Right lobe of liver (tissue), 6 donors: Measurements from ENCODE around the gene INSRR. TPM values are rescaled to one million over a fixed set of nuclear protein-coding genes. Genes with fewer than 3 reads are reported as not detected.
A peak's percentile ranks its signal among the peaks of the same experiment; 100 is the strongest.

ENCODE experiments used
- ATAC-seq, 4 donors: fragments of 200-7000 bp; cut with Tn5 transposase; one replicate each; pipeline ENCODE4 v1.9.1; 2020; ENCODE audit warnings: mild to moderate bottlenecking in 4 of 4, moderate library complexity in 4 of 4
- DNase-seq, 3 donors: peaks; one replicate each; pipeline ENCODE4 v3.0.0-alpha.2; 2020
- H3K27ac ChIP-seq, 3 donors: fragments of 200-600 bp; one replicate each; pipeline ENCODE4 v1.8.0; 2022
- H3K27me3 ChIP-seq, 2 donors: fragments of 200-600 bp; one replicate each; pipeline ENCODE4 v1.8.0; 2022
- H3K36me3 ChIP-seq, 4 donors: fragments of 200-600 bp; sonication (generic) in 1 of 4; one replicate each; pipeline versions ENCODE4 v1.5.1 to v1.8.0; 2017 to 2022; ENCODE audit warnings: control low read depth in 1 of 4
- H3K4me1 ChIP-seq, 4 donors: fragments of 200-600 bp; sonication (generic) in 1 of 4; one replicate each; pipeline versions ENCODE4 v1.5.1 to v1.8.0; 2017 to 2022; ENCODE audit warnings: control low read depth in 1 of 4
- H3K4me3 ChIP-seq, 3 donors: fragments of 200-600 bp; one replicate each; pipeline ENCODE4 v1.8.0; 2022
- H3K9me3 ChIP-seq, 4 donors: fragments of 200-600 bp; sonication (generic) in 1 of 4; one replicate each; pipeline versions ENCODE4 v1.5.1 to v1.8.0; 2017 to 2022; ENCODE audit warnings: control low read depth in 1 of 4
- CTCF ChIP-seq, 4 donors: fragments of 200-600 bp in 3 of 4; fragments of 450-650 bp in 1 of 4; IDR thresholded peaks; one replicate each; pipeline versions ENCODE4 v1.5.1 to v1.8.0; 2016 to 2022; ENCODE audit warnings: antibody characterized with exemption in 4 of 4, mild to moderate bottlenecking in 2 of 4
- POLR2A ChIP-seq: fragments of 450-650 bp; IDR thresholded peaks from one replicate; pipeline ENCODE4 v1.6.1; 2017; ENCODE audit warnings: antibody characterized with exemption, mild to moderate bottlenecking
- WGBS: methylation state at CpG from one replicate; pipeline ENCODE4 v1.1.6; 2018; ENCODE audit warnings: low coverage, low lambda C conversion rate; ENCODE audit not compliant: insufficient coverage; ENCODE audit errors: missing lambda C conversion rate; 5-methylcytosine and 5-hydroxymethylcytosine counted together
- intact Hi-C, 2 donors: fragments of 100-400 bp; cut with DNase I; formaldehyde crosslinking; loops; one replicate each; pipeline versions ENCODE4 v1.11.2 to v1.14.1; 2022
- total RNA-seq, 6 experiments: library from RNA; depleted of rRNA in 2 of 6; stranded (reverse); fragments of >200 nt in 2 of 6; fragmentation: NEBNext Ultra II Directional in 3 of 6; extraction: Animal tissue kit (Norgen Biotek cat#: 25700) in 3 of 6; gene quantifications; one replicate each; pipeline versions ENCODE4 v1.1.0 to v1.2.4, GENCODE V29; 2016 to 2023
- donor health status: DM: no; HTN: yes; CAD: no.
- donor health status: DM: no; HTN: no; CAD: no.
- donor health status: DM: no; HTN: no; CAD: no.
- donor health status: DM: no; HTN: yes; CAD: no.
- donor health status: DM: no; HTN: yes; CAD: no.

INSRR gene
- total RNA-seq, 6 experiments from 2014 or later: not detected

- no peak for DNase-seq
- Histone ChIP-seq H3K4me1 (peaks cover 0 to 35% (median 0%) of the 10 kb centered on the region in 4 donors), H3K9me3 (no peaks in the 10 kb centered on the region), H3K36me3 (peaks cover 8 to 65% (median 37%) of the 10 kb centered on the region in 4 donors), H3K27ac (peak overlapping the region in 1 of 3 donors; percentile 64), H3K4me3 (no peak overlapping the region), H3K27me3 (no peaks in the 10 kb centered on the region)
- WGBS: 23% methylated on average over 7 of the region's 7 CpGs
- TF ChIP-seq CTCF (IDR thresholded peaks at IDR 0.05) (no peak), POLR2A (no peak)
- intact Hi-C loops: no loop called here
- ATAC-seq: peak in 3 of 4 donors; percentile 38 to 83 (median 70)
Measured at GRCh38 chr1:156795787-156796186, 63.1 kb downstream of the INSRR start.

- Histone ChIP-seq H3K4me3 (no peak overlapping the region), H3K36me3 (peaks cover 8 to 64% (median 33%) of the 10 kb centered on the region in 4 donors), H3K4me1 (peaks cover 0 to 31% (median 0%) of the 10 kb centered on the region in 4 donors), H3K27me3 (no peaks in the 10 kb centered on the region), H3K9me3 (no peaks in the 10 kb centered on the region), H3K27ac (peak overlapping the region in 1 of 3 donors; percentile 64)
- no peak for TF ChIP-seq POLR2A
- TF ChIP-seq CTCF (IDR thresholded peaks at IDR 0.05): no peak
- no peak for ATAC-seq
- DNase-seq: no peak
- 71% methylated on average over 1 of the region's 5 CpGs for WGBS
- intact Hi-C loops: no loop called here
Measured at GRCh38 chr1:156795374-156795733, 63.6 kb downstream of the INSRR start.

GRCh38 chr1:156794506-156795373, 64.2 kb downstream of the INSRR start:
- intact Hi-C loops: no loop called here

More at GRCh38 chr1:156794506-156795373, 64.2 kb downstream of the INSRR start:
- ATAC-seq (no peak), DNase-seq (no peak)
- Histone ChIP-seq H3K27ac (peak overlapping the region in 1 of 3 donors; percentile 64), H3K9me3 (no peaks in the 10 kb centered on the region), H3K36me3 (peaks cover 6 to 63% (median 29%) of the 10 kb centered on the region in 4 donors), H3K4me3 (no peak overlapping the region), H3K27me3 (no peaks in the 10 kb centered on the region), H3K4me1 (peaks cover 0 to 29% (median 0%) of the 10 kb centered on the region in 4 donors)
- TF ChIP-seq POLR2A: no peak
- no peak for TF ChIP-seq CTCF (IDR thresholded peaks at IDR 0.05)
- 72% methylated on average over 6 of the region's 7 CpGs for WGBS

Other genes starting within 250 kb of the INSRR start
- gene HAPLN2, start 239.7 kb downstream of the INSRR start, total RNA-seq: not detected
- not detected for gene BCAN, start 217.0 kb downstream of the INSRR start, total RNA-seq
- gene NES, start 181.7 kb downstream of the INSRR start, total RNA-seq: 1 to 10 TPM; 1.1 to 7.5 (median 2.6) TPM
- gene CRABP2, start 153.5 kb downstream of the INSRR start, total RNA-seq: under 1 TPM in 1 of 6 experiments, not detected in 5; 0.24 TPM
- 10 to 100 TPM; 11.6 to 25.7 (median 20.6) TPM for gene METTL25B, start 130.6 kb downstream of the INSRR start, total RNA-seq
- 10 to 100 TPM; 10.3 to 14.1 (median 12.2) TPM for gene ISG20L2, start 130.4 kb downstream of the INSRR start, total RNA-seq
- gene MRPL24, start 118.0 kb downstream of the INSRR start, total RNA-seq: 10 to 100 TPM; 47.2 to 83.2 (median 61.4) TPM
- 100 to 1,000 TPM; 131 to 192 (median 157) TPM for gene HDGF, start 107.4 kb downstream of the INSRR start, total RNA-seq
- gene PRCC, start 91.6 kb downstream of the INSRR start, total RNA-seq: 10 to 100 TPM; 17.4 to 23.4 (median 19.7) TPM
- gene SH2D2A, start 42.3 kb downstream of the INSRR start, total RNA-seq: 1 to 10 TPM in 1 of 6 experiments, under 1 TPM in 5; 0.32 to 1.3 (median 0.67) TPM
- gene NTRK1, start 1.7 kb upstream of the INSRR start, total RNA-seq: not detected
- gene PEAR1, start 34.6 kb upstream of the INSRR start, total RNA-seq: 1 to 10 TPM; 2.2 to 9.8 (median 3.6) TPM
- gene LRRC71, start 61.5 kb upstream of the INSRR start, total RNA-seq: under 1 TPM in 2 of 6 experiments, not detected in 4; 0.12 to 0.20 TPM
- 10 to 100 TPM; 10.5 to 18.7 (median 12.8) TPM for gene ARHGEF11, start 186.6 kb upstream of the INSRR start, total RNA-seq
- not detected for gene ETV3L, start 240.7 kb upstream of the INSRR start, total RNA-seq